Measurements from ENCODE around the gene STK32A.

The STK32A gene

GRCh38 chr5:147267082-147267832 is 32.4 kb downstream of the STK32A start:
- no peak for DNase-seq

GRCh38 chr5:147276497-147276896 is 41.7 kb downstream of the STK32A start:
- DNase-seq, result no peak

DNA sequence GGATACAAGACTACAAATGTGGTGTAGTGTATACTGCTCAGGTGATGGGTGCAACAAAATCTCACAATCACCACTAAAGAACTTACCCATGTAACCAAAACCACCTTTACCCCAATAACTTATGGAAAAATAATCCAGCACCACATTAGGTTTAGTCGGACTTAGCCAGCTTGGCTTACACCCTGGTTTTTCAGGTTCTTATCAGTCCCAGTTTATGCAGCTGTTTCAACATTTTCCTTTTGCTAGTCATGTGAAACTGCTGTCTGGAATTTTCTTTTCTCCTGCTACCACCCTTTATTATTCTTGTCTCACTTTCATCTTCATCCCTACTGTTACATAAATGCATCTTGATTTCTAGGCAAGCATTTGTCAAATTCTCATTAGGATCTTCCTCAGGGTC is 51.5 kb downstream of the STK32A start:
- DNase-seq, result no peak

- DNase-seq, result no peak
Measured at GRCh38 chr5:147287110-147287509, 52.3 kb downstream of the STK32A start.

- no peak for DNase-seq
Measured at GRCh38 chr5:147290261-147290660, 55.4 kb downstream of the STK32A start.

DNA sequence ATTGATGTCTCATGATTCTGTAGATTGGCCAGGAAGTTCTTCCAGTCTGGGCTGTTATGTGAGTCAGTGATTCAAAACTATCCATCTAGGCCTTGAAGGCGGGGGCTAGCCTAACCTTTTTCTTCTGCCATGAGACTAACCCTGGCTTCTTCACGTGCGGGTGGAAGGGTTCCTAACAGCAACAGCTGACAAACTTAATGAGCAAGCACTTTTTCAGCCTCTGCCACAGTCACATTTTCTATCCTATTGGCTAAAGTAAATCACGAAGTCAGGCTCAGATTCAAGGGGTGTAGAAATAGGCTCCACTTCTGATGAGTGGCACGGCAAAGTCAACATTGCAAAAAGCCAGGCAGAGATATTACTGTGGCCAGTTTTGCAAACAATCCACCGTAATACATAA is 68.4 kb downstream of the STK32A start:
- no peak for DNase-seq

DNA sequence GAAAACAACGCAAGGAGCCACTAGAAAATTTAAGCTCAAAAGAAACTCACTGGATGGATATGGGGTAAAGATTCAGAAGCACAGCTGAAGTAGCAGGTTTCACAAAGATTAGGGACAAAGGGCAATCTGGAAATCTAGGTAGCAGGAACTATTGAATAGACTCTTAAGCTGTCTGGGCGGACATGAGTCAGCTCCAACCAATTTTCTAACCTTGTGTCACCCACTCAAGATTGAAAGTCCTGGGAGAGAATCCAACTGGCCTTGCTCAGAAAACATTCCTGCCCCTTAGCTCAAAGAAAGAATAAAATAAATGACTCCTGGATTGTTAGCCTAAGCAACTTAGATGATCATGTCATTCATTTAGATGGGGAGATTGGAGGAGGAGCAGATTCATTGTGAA is 69.2 kb downstream of the STK32A start:
- no peak for DNase-seq

GRCh38 chr5:147305147-147305546 is 70.3 kb downstream of the STK32A start:
- no peak for DNase-seq

DNA sequence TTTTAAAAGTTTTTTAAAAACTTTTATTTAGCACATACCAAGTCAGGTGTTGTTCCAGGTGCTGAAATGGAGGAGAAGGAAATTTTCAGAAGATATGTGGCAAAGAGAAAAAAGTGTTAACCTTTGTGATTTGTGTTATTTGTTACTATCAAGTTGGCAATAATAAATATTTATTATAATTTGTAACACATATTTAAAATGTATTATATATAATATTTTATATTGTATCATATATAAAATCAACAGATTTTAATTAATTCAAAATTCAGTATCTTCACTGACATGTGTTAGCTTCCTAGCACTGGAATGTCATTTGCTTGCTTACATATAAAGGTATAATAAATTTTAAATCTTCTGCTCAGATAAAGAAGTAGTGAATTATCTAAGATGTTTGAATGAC is 71.5 kb downstream of the STK32A start:
- DNase-seq, result no peak

GRCh38 chr5:147307170-147307569 is 72.3 kb downstream of the STK32A start:
- no peak for DNase-seq

DNA sequence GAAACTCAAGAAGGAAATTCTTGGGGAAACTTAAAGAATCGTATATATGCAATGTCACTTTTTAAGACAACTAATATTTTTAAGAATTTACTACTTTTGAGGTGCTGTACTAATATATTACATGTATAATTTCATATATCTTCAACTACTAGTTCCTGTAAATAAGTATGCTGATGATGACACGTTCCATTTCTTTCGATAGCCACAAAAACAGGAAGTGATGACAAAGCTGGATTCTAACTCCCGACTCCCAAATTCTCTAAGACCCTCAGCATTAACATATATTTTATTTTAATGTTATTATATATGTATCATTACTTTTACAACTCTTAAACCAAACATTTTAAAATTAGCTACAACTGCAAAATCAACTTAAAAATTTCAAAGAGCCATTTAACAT is 74.8 kb downstream of the STK32A start:
- DNase-seq, result peak; percentile 15

DNA sequence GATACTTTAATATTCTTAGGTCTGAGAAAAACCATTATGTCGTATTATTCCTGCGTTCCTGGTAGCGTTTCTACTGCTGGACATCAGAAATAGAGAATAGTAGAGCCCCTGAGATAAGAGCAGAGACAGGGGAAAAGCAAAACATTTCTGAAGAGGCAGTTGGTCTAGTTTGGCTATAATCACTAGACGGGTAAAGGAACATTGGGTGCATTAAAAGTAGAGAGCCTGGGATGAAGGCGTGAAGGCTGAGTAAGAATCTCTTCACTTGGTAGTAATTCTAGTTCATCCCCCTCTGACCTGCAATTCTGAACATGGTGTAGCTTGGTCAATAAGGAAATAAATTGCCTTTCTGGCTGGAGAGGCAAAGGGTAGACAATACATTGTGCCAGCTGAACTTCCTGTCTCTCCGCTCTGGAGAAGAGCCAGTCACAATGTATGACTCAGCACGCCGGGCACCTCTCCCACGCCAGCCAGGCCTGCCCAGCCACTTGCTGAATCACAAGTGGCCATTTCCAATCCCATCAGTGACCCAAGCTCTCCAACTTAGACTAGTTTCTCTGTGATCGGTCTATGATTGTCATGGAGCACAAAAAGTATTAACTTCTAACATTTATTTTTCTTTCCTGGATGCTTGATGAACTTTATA is 75.4 kb downstream of the STK32A start:
- DNase-seq, result peak; percentile 73

GRCh38 chr5:147317978-147318684 is 83.3 kb downstream of the STK32A start:
- no peak for DNase-seq

GRCh38 chr5:147321569-147321968 is 86.7 kb downstream of the STK32A start:
- DNase-seq, result no peak

GRCh38 chr5:147327421-147327820 is 92.6 kb downstream of the STK32A start:
- no peak for DNase-seq

- DNase-seq, result no peak
Measured at GRCh38 chr5:147327905-147328304, 93.1 kb downstream of the STK32A start.

GRCh38 chr5:147332658-147333057 is 97.8 kb downstream of the STK32A start:
- DNase-seq, result no peak

DNA sequence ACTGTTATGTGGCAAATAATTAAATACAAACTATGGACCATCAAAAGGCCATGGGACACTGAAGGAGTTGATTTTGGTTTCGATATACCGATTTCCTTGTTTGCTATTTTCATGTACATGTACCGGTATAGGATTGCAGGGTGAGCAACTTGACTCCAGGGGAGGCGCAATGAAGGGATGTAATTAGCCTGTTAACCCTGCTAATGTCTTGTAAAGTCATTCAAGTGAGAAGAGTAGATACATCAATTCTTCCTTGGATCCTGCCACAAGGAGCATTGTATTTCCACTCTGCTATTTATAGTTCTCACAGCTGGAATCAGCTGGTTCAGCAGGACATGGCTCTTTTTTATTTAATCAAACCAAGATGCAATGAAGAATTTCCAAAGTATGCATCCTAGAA is 102.0 kb downstream of the STK32A start:
- no peak for DNase-seq

- no peak for DNase-seq
Measured at GRCh38 chr5:147339313-147339712, 104.5 kb downstream of the STK32A start.

DNA sequence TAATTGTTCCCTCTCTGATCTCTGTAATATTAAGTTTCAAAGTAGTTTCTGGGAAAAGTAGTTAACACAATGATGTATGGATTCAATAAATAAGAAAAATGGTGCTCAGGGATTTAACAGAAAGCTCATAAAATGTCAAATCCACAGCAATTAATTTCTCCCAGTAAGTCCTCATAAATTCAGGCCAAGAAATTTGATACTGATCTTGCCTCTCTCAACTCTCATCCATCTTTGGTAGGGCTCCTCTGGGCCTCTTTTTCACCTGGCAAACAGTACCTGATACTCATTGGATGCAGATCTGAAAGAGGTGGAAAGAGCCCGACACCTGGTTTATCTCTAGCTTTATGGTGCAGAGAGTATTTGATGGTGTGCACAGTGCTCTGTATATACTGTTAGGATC is 106.1 kb downstream of the STK32A start:
- DNase-seq, result no peak

DNA sequence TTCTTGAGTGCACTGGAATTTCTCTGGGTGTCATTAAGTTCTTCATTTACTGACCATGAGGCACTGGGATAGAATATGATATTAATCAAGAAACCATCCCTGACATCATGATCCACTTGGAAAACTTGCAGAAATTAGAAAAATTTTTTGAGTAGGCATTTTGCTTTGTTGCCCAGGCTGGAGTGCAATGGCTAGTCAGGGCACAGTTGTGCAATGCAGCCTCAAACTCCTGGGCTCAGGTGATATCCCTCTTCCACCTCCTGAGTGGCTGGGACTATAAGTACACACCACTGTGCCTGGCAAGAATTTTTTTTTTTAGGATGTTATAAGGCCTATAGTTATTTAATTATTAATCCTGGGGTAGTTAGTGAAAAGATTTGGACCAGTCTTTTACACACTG is 106.5 kb downstream of the STK32A start:
- no peak for DNase-seq

DNA sequence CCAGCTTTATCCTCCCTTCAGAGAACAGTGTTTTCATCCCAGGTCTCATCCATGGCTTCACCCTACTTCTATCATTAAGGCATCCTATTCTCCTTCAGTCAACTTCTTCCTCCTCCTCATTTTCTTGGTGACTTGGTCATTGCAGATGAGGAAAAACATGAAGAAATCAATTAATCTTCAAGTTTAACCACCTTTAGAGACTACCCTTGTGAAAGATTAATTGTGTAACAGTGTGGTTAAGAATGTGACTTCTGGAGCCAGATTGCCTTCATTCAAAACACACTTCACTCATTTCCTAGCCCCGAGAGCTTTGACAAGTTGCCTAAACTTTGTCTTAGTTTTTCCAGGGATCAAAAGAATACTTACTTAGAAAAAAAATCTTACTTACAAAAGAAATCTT is 110.0 kb downstream of the STK32A start:
- DNase-seq, result peak; percentile 47

DNA sequence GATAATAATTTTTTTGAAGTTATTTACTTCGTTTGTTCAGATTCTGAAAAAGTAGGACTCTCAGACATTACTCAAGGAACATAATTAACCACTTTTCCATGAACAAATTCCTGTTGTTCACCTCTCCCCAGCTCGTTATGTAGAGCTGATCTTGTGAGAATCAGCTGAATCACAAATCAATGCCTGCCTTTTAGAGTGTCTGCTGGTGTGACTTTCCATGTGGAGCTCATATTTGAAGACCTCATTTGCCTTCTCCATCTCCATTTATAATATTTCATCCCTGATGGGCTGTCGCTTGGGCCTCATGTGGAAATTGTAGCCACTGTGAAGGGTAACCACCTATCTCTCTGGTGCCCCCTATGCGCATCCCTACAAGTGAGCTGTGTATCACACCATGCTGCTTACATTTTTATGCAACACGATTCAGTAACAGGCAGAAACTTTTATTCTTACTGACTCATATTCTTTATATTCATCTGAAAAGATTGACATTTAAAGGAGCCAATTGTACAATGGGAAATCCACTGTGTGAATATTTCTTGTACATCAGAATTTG is 111.3 kb downstream of the STK32A start:
- DNase-seq, result peak; percentile 5

GRCh38 chr5:147348046-147348445 is 113.2 kb downstream of the STK32A start:
- no peak for DNase-seq

All from hematopoietic multipotent progenitor cell treated with erythropoietin and hydrocortisone succinate and interleukin-3 and kit ligand, for 4 days (in vitro differentiated cells).